Hepatic stellate cell (primary cell): ENCODE data around the gene OR2T35.
"Not testable (repeated sequence)": the region's sequence is repeated elsewhere in the genome, so short reads cannot be mapped to it uniquely, and the experiment has no call there.

Experiments used
- DNase-seq: peaks from one replicate; pipeline ENCODE4 v3.0.0; 2011; ENCODE audit warnings: low spot score

Gene OR2T35

GRCh38 chr1:248645178-248645577 is at the start of gene OR2T35:
TSS of gene OR2T35 (minus strand) at chr1:248645278. CDS start at chr1:248639258, 6,020 bp downstream.
- DNase-seq: not testable (repeated sequence)

- no peak for DNase-seq
These were observed 46.6 kb upstream of the OR2T35 start for GRCh38 chr1:248691567-248692155.

GRCh38 chr1:248688527-248689298 is 43.6 kb upstream of the OR2T35 start:
- no peak for DNase-seq

- no peak for DNase-seq
These were observed 41.7 kb upstream of the OR2T35 start for GRCh38 chr1:248686815-248687214.

GRCh38 chr1:248681651-248682050 is 36.6 kb upstream of the OR2T35 start:
- DNase-seq: no peak

- DNase-seq: no peak
These were observed 24.9 kb upstream of the OR2T35 start for GRCh38 chr1:248670003-248670402.

GRCh38 chr1:248663453-248664328 is 18.6 kb upstream of the OR2T35 start:
- not testable (repeated sequence) for DNase-seq

- not testable (repeated sequence) for DNase-seq
These were observed 11.7 kb upstream of the OR2T35 start for GRCh38 chr1:248656797-248657196.

- not testable (repeated sequence) for DNase-seq
These were observed 10.3 kb upstream of the OR2T35 start, which contains the start of gene OR2T27 for GRCh38 chr1:248655354-248655753. TSS of gene OR2T27 (minus strand) at chr1:248655528. CDS start at chr1:248650884, 4,644 bp downstream.

GRCh38 chr1:248648770-248649536 is 3.9 kb upstream of the OR2T35 start:
- not testable (repeated sequence) for DNase-seq

GRCh38 chr1:248642971-248643651 is 2.0 kb downstream of the OR2T35 start:
- DNase-seq: not testable (repeated sequence)

GRCh38 chr1:248641583-248641982 is 3.5 kb downstream of the OR2T35 start:
- not testable (repeated sequence) for DNase-seq

- DNase-seq: not testable (repeated sequence)
These were observed 4.2 kb downstream of the OR2T35 start for GRCh38 chr1:248640906-248641305.

GRCh38 chr1:248639652-248640051 is 5.4 kb downstream of the OR2T35 start:
- DNase-seq: not testable (repeated sequence)

GRCh38 chr1:248636612-248637011 is 8.5 kb downstream of the OR2T35 start:
- DNase-seq: not testable (repeated sequence)

- DNase-seq: not testable (repeated sequence)
These were observed 10.1 kb downstream of the OR2T35 start, which contains the start of gene OR2T11 for GRCh38 chr1:248634991-248635390. TSS of gene OR2T11 (minus strand) at chr1:248635091. CDS start at chr1:248627128, 7,963 bp downstream.

GRCh38 chr1:248631354-248632008 is 13.6 kb downstream of the OR2T35 start:
- no peak for DNase-seq

- DNase-seq: no peak
These were observed 14.5 kb downstream of the OR2T35 start for GRCh38 chr1:248630551-248630950.

GRCh38 chr1:248627971-248628844 is 16.9 kb downstream of the OR2T35 start:
- no peak for DNase-seq
